NCI-H460 (cell line): ENCODE measurements around the gene INPP5J. TPM values are rescaled to one million over a fixed set of nuclear protein-coding genes. Genes with fewer than 3 reads are reported as not detected.

Experiments used
- DNase-seq: peaks from one replicate; pipeline ENCODE4 v3.0.0-alpha.2; 2016; ENCODE audit warnings: low read depth; ENCODE audit errors: extremely low read depth
- small RNA-seq, 2 experiments: library from RNA; depleted of rRNA; stranded (forward); fragments of <200 nt; gene quantifications; one replicate each; pipeline ENCODE3, GENCODE V24; 2014
- total RNA-seq: library from RNA; depleted of rRNA; stranded (reverse); fragments of >200 nt; shearing (Covaris generic); gene quantifications from 2 replicates; pipeline ENCODE4 v1.2.3, GENCODE V29; 2014; rRNA removed

INPP5J gene
- total RNA-seq, 1 experiment from 2014 or later, result 0.54 TPM

GRCh38 chr22:31184015-31184414, 61.2 kb downstream of the INPP5J start:
- DNase-seq, result no peak

Small RNA genes within 50 kb of the gene (small RNA-seq; reads per million reads assigned to genes)
- 0.12 to 0.41 reads per million in 2 experiments for gene MIR3928

Other genes starting within 250 kb of the INPP5J start
- gene MORC2, start 154.2 kb upstream of the INPP5J start, total RNA-seq, result 18.5 and 19.9 TPM in 2 replicates
- 49.0 and 64.6 TPM in 2 replicates for gene TUG1, start 153.7 kb upstream of the INPP5J start, total RNA-seq
- 8.5 and 9.7 TPM in 2 replicates for gene SMTN, start 41.6 kb upstream of the INPP5J start, total RNA-seq
- 32.0 and 36.2 TPM in 2 replicates for gene SELENOM, start 15.4 kb upstream of the INPP5J start, total RNA-seq
- gene PLA2G3, start 17.5 kb downstream of the INPP5J start, total RNA-seq, result not detected in 2 replicates
- gene RNF185, start 37.2 kb downstream of the INPP5J start, total RNA-seq, result 46.8 and 53.3 TPM in 2 replicates
- 31.3 and 37.3 TPM in 2 replicates for gene LIMK2, start 89.3 kb downstream of the INPP5J start, total RNA-seq
- gene PIK3IP1, start 169.5 kb downstream of the INPP5J start, total RNA-seq, result 0.07 and 0.35 TPM in 2 replicates
- 14.2 and 14.7 TPM in 2 replicates for gene PATZ1, start 223.4 kb downstream of the INPP5J start, total RNA-seq